SK-N-SH treated with all-trans-retinoic acid at 6 μM for 48 hours (cell line): Measurements from ENCODE around the gene GLDC.

Experiments
- ATAC-seq: fragments of 200-7000 bp; cut with Tn5 transposase; 3 replicates; pipeline ENCODE4 v1.9.1; 2020; ENCODE audit warnings: mild to moderate bottlenecking, moderate library complexity
- ARNTL ChIP-seq: fragments of 450-650 bp; formaldehyde crosslinking; IDR thresholded peaks from 2 replicates; pipeline ENCODE4 v1.5.0; 2020; ENCODE audit warnings: low read depth, mild to moderate bottlenecking, moderate library complexity, borderline replicate concordance
- BACH2 ChIP-seq: fragments of 250-450 bp; sonication (Bioruptor Pico); IDR thresholded peaks from 2 replicates; pipeline ENCODE4 v1.9.0; 2021; ENCODE audit warnings: mild to moderate bottlenecking, borderline replicate concordance
- CREB5 ChIP-seq: fragments of 250-450 bp; sonication (Bioruptor Pico); IDR thresholded peaks from 2 replicates; pipeline ENCODE4 v1.5.1; 2020; ENCODE audit warnings: low read depth, mild to moderate bottlenecking, moderate library complexity
- CSDC2 ChIP-seq: fragments of 250-450 bp; sonication (Bioruptor Pico); IDR thresholded peaks from 2 replicates; pipeline ENCODE4 v1.5.0; 2020; ENCODE audit warnings: mild to moderate bottlenecking, moderate library complexity
- ESRRG ChIP-seq: fragments of 250-450 bp; sonication (Bioruptor Pico); IDR thresholded peaks from 2 replicates; pipeline ENCODE4 v1.6.1; 2021; ENCODE audit warnings: mild to moderate bottlenecking
- GLIS3 ChIP-seq: fragments of 250-450 bp; sonication (Bioruptor Pico); IDR thresholded peaks from 2 replicates; pipeline ENCODE4 v1.5.0; 2020; ENCODE audit warnings: mild to moderate bottlenecking, moderate library complexity
- ISL1 ChIP-seq: fragments of 250-450 bp; sonication (Bioruptor Pico); IDR thresholded peaks from 2 replicates; pipeline ENCODE4 v2.1.2; 2022; ENCODE audit warnings: mild to moderate bottlenecking, moderate library complexity
- OSR1 ChIP-seq: fragments of 250-450 bp; sonication (Bioruptor Pico); IDR thresholded peaks from 2 replicates; pipeline ENCODE4 v1.8.0; 2022; ENCODE audit warnings: moderate library complexity, mild to moderate bottlenecking, inconsistent platforms
- POU6F1 ChIP-seq: fragments of 250-450 bp; sonication (Bioruptor Pico); IDR thresholded peaks from 2 replicates; pipeline ENCODE4 v1.8.0; 2021; ENCODE audit warnings: low read depth, mild to moderate bottlenecking, moderate library complexity, borderline replicate concordance
- PPARA ChIP-seq: fragments of 250-450 bp; sonication (Bioruptor Pico); IDR thresholded peaks from 2 replicates; pipeline ENCODE4 v1.5.0; 2020; ENCODE audit warnings: mild to moderate bottlenecking, borderline replicate concordance
- SNAI2 ChIP-seq: fragments of 250-450 bp; sonication (Bioruptor Pico); IDR thresholded peaks from 2 replicates; pipeline ENCODE4 v1.5.0; 2020; ENCODE audit warnings: mild to moderate bottlenecking, moderate library complexity
- TCF4 ChIP-seq: fragments of 250-450 bp; sonication (Bioruptor Pico); IDR thresholded peaks from 2 replicates; pipeline ENCODE4 v1.8.0; 2021; ENCODE audit warnings: mild to moderate bottlenecking, moderate library complexity, borderline replicate concordance
- TOX ChIP-seq: fragments of 250-450 bp; sonication (Bioruptor Pico); IDR thresholded peaks from 2 replicates; pipeline ENCODE4 v1.8.0; 2021; ENCODE audit warnings: mild to moderate bottlenecking, moderate library complexity, borderline replicate concordance
- ZC3H10 ChIP-seq: fragments of 250-450 bp; sonication (Bioruptor Pico); IDR thresholded peaks from 2 replicates; pipeline ENCODE4 v1.5.1; 2021; ENCODE audit warnings: mild to moderate bottlenecking, moderate library complexity
- ZFP3 ChIP-seq: fragments of 250-450 bp; sonication (Bioruptor Pico); IDR thresholded peaks from 2 replicates; pipeline ENCODE4 v1.5.0; 2020; ENCODE audit warnings: mild to moderate bottlenecking, moderate library complexity
- ZFP30 ChIP-seq: fragments of 450-650 bp; formaldehyde crosslinking; IDR thresholded peaks from 2 replicates; pipeline ENCODE4 v1.5.0; 2022; ENCODE audit warnings: mild to moderate bottlenecking, moderate library complexity
- ZNF565 ChIP-seq: fragments of 450-650 bp; formaldehyde crosslinking; conservative IDR thresholded peaks from 2 replicates; pipeline ENCODE4 v1.5.0; 2020; ENCODE audit warnings: low read depth, mild to moderate bottlenecking, moderate library complexity
- ZNF8 ChIP-seq: fragments of 450-650 bp; formaldehyde crosslinking; IDR thresholded peaks from 2 replicates; pipeline ENCODE4 v1.5.0; 2020; ENCODE audit warnings: mild to moderate bottlenecking, moderate library complexity
- TF ChIP-seq, protein P1 (sequence below): fragments of 250-450 bp; sonication (Bioruptor Pico); IDR thresholded peaks from 2 replicates; pipeline ENCODE4 v1.5.0; 2020; ENCODE audit warnings: mild to moderate bottlenecking, moderate library complexity
- TF ChIP-seq, protein P2 (sequence below): fragments of 250-450 bp; sonication (Bioruptor Pico); IDR thresholded peaks from 2 replicates; pipeline ENCODE4 v1.8.0; 2020; ENCODE audit warnings: mild to moderate bottlenecking, moderate library complexity, borderline replicate concordance
- TF ChIP-seq, protein P3 (sequence below): fragments of 250-450 bp; sonication (Bioruptor Pico); IDR thresholded peaks from 2 replicates; pipeline ENCODE4 v1.5.1; 2021; ENCODE audit warnings: mild to moderate bottlenecking, moderate library complexity

GLDC gene

DNA sequence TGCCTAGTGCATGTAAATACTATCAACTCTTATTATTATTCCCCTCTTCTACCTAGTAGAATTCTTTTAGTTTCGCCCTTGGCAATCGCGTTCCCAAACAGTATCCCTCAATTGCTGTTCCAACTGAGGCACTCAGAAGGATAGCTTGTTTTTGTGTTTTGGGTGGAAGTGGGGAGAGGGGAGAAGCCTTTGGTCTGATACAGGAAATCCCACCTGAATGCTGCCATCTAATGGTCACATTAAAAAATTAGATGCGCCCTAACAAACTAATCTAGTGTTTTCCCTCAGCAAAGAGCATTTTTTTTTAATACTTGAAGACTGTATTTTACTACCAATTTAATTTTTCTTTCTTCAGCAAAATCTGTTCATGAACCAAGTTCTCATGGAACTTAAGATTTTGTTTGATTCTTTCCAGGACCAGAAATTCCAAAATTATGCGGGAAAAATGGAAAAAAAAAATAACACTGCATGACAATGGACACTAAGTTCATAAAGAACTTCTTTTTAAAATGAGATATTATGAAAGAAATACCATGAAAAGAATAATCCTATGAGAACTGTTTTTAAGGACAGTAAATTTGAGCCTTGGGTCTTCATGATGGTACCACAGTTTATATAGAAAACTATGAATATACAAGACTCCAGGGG, 22.2 kb upstream of the GLDC start:
- ATAC-seq: peak; percentile 82
- no peak for TF ChIP-seq POU6F1
- TF ChIP-seq ZC3H10: no peak
- no peak for TF ChIP-seq CREB5 (CRISPR knock-in tag)
- TF ChIP-seq GLIS3 (CRISPR knock-in tag): no peak
- TF ChIP-seq, protein P1, sequence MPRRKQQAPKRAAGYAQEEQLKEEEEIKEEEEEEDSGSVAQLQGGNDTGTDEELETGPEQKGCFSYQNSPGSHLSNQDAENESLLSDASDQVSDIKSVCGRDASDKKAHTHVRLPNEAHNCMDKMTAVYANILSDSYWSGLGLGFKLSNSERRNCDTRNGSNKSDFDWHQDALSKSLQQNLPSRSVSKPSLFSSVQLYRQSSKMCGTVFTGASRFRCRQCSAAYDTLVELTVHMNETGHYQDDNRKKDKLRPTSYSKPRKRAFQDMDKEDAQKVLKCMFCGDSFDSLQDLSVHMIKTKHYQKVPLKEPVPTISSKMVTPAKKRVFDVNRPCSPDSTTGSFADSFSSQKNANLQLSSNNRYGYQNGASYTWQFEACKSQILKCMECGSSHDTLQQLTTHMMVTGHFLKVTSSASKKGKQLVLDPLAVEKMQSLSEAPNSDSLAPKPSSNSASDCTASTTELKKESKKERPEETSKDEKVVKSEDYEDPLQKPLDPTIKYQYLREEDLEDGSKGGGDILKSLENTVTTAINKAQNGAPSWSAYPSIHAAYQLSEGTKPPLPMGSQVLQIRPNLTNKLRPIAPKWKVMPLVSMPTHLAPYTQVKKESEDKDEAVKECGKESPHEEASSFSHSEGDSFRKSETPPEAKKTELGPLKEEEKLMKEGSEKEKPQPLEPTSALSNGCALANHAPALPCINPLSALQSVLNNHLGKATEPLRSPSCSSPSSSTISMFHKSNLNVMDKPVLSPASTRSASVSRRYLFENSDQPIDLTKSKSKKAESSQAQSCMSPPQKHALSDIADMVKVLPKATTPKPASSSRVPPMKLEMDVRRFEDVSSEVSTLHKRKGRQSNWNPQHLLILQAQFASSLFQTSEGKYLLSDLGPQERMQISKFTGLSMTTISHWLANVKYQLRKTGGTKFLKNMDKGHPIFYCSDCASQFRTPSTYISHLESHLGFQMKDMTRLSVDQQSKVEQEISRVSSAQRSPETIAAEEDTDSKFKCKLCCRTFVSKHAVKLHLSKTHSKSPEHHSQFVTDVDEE (CRISPR knock-in tag): no peak
- TF ChIP-seq ESRRG (CRISPR knock-in tag): no peak
- no peak for TF ChIP-seq TCF4 (CRISPR knock-in tag)
- no peak for TF ChIP-seq ZFP30 (CRISPR knock-in tag)
- TF ChIP-seq, protein P2, sequence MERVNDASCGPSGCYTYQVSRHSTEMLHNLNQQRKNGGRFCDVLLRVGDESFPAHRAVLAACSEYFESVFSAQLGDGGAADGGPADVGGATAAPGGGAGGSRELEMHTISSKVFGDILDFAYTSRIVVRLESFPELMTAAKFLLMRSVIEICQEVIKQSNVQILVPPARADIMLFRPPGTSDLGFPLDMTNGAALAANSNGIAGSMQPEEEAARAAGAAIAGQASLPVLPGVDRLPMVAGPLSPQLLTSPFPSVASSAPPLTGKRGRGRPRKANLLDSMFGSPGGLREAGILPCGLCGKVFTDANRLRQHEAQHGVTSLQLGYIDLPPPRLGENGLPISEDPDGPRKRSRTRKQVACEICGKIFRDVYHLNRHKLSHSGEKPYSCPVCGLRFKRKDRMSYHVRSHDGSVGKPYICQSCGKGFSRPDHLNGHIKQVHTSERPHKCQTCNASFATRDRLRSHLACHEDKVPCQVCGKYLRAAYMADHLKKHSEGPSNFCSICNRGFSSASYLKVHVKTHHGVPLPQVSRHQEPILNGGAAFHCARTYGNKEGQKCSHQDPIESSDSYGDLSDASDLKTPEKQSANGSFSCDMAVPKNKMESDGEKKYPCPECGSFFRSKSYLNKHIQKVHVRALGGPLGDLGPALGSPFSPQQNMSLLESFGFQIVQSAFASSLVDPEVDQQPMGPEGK (CRISPR knock-in tag): no peak
- TF ChIP-seq CSDC2 (CRISPR knock-in tag): no peak
- TF ChIP-seq PPARA (CRISPR knock-in tag): no peak
- TF ChIP-seq BACH2 (CRISPR knock-in tag): no peak
- TF ChIP-seq TOX: no peak
- no peak for TF ChIP-seq ZFP3 (CRISPR knock-in tag)
- TF ChIP-seq ISL1 (CRISPR knock-in tag): no peak
- no peak for TF ChIP-seq OSR1 (CRISPR knock-in tag)
- no peak for TF ChIP-seq ZNF8 (CRISPR knock-in tag)
- TF ChIP-seq, protein P3, sequence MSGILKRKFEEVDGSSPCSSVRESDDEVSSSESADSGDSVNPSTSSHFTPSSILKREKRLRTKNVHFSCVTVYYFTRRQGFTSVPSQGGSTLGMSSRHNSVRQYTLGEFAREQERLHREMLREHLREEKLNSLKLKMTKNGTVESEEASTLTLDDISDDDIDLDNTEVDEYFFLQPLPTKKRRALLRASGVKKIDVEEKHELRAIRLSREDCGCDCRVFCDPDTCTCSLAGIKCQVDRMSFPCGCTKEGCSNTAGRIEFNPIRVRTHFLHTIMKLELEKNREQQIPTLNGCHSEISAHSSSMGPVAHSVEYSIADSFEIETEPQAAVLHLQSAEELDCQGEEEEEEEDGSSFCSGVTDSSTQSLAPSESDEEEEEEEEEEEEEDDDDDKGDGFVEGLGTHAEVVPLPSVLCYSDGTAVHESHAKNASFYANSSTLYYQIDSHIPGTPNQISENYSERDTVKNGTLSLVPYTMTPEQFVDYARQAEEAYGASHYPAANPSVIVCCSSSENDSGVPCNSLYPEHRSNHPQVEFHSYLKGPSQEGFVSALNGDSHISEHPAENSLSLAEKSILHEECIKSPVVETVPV (CRISPR knock-in tag): no peak

GRCh38 chr9:6667080-6667479, 21.6 kb upstream of the GLDC start:
- no peak for ATAC-seq
- TF ChIP-seq, protein P2 (CRISPR knock-in tag): no peak
- TF ChIP-seq TCF4 (CRISPR knock-in tag) (no peak), SNAI2 (CRISPR knock-in tag) (no peak), OSR1 (CRISPR knock-in tag) (no peak), POU6F1 (no peak), ARNTL (no peak), PPARA (CRISPR knock-in tag) (no peak), ZNF565 (CRISPR knock-in tag) (no peak), ZFP3 (CRISPR knock-in tag) (no peak), ZNF8 (CRISPR knock-in tag) (no peak)
- TF ChIP-seq, protein P1 (CRISPR knock-in tag): no peak
- TF ChIP-seq, protein P3 (CRISPR knock-in tag): no peak
